BE2C (cell line): ENCODE results near the gene UBE2V1.

ENCODE experiments used
- DNase-seq: peaks from one replicate; pipeline ENCODE4 v3.0.0-alpha.2; 2020
- H3K27me3 ChIP-seq: fragments of 250-450 bp; sonication (Bioruptor Pico); 2 replicates; pipeline ENCODE4 v1.5.1; 2020; ENCODE audit warnings: mild to moderate bottlenecking
- H3K36me3 ChIP-seq: fragments of 250-450 bp; sonication (Bioruptor Pico); 2 replicates; pipeline ENCODE4 v1.5.1; 2020; ENCODE audit warnings: mild to moderate bottlenecking
- H3K4me1 ChIP-seq: fragments of 250-450 bp; sonication (Bioruptor Pico); 2 replicates; pipeline ENCODE4 v1.5.1; 2020
- H3K4me3 ChIP-seq: 2 replicates; pipeline ENCODE4 v1.5.1; 2011; ENCODE audit warnings: low read depth, low read length
- H3K9me3 ChIP-seq: fragments of 250-450 bp; sonication (Bioruptor Pico); 2 replicates; pipeline ENCODE4 v1.5.1; 2020
- TF ChIP-seq, protein P1 (sequence below): IDR thresholded peaks from 2 replicates; pipeline ENCODE4 v1.5.1; 2012; ENCODE audit warnings: mild to moderate bottlenecking, low read depth, low read length

Gene UBE2V1

DNA sequence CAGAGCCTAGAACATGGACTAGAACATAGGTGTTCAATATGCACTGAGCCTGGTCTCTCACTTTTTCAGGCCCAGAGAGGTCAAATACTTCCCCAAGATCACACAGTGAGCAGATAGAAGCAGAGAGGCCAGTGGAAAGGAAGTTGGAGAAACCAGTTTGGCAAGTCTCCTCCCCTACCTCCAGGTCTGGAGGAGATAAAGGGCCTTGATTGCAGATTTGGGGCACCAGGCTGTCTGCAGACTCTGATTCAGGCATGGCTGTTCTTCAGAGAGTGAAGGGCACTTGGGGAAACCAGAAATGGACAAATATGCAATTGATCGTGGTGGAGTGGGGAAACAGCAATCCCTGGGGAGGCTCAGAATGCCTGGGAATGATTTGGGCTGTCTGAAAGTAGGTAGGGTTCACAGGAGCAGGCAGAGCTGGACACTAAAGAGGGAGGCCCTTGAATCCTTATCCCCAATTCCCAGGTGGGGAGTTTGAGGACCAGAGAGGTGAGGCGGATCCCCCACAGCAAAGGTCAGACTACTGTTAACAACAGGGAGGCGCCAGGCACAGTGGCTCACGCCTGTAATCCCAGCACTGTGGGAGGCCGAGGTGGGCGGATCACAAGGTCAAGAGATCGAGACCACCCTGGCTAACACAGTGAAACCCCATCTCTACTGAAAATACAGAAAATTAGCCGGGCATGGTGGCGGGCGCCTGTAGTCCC, 38.2 kb upstream of the UBE2V1 start:
- TF ChIP-seq, protein P1, sequence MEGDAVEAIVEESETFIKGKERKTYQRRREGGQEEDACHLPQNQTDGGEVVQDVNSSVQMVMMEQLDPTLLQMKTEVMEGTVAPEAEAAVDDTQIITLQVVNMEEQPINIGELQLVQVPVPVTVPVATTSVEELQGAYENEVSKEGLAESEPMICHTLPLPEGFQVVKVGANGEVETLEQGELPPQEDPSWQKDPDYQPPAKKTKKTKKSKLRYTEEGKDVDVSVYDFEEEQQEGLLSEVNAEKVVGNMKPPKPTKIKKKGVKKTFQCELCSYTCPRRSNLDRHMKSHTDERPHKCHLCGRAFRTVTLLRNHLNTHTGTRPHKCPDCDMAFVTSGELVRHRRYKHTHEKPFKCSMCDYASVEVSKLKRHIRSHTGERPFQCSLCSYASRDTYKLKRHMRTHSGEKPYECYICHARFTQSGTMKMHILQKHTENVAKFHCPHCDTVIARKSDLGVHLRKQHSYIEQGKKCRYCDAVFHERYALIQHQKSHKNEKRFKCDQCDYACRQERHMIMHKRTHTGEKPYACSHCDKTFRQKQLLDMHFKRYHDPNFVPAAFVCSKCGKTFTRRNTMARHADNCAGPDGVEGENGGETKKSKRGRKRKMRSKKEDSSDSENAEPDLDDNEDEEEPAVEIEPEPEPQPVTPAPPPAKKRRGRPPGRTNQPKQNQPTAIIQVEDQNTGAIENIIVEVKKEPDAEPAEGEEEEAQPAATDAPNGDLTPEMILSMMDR: no peak
- H3K4me3 ChIP-seq: no peak overlapping the region
- H3K9me3 ChIP-seq: no peaks in the 10 kb centered on the region
- H3K4me1 ChIP-seq: peaks cover 5% of the 10 kb centered on the region
- no peaks in the 10 kb centered on the region for H3K27me3 ChIP-seq
- peaks cover 11% of the 10 kb centered on the region for H3K36me3 ChIP-seq
- no peak for DNase-seq

DNA sequence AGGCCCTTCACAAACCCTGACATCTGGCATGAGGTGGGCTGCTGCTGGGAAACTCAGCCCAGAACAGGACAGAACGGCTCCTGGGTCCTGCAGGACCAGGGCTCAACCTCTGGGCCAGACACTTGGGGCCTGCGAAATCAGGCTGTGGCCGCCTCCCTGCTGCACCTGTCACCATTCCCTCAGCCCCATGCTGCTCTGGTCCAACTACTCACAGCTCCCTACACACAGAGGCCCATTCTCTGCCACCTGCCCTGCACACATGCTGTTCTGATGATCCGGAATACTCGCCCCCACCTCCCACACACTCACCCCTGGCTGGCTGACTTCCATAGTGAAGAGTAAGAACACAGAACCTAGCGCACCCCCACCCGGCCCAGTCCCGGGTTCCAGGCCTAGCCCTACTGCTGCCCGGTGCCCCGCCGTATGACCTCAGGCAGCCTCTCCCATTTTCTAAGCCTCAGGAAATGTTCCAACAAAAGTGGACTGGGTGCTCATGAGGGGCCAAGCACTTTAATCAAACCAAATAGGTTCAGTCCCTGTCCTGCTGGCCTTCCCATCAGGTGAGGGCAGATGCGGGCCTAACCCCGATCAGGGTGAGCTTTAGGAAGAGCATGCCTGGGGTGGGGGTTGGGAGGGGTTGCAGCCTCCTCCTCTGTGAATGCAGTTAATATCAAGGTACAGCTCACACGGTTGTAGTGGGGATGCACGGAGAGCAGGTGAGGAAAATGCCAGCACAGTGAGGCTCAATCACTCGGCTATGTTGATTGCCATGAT, 36.7 kb upstream of the UBE2V1 start:
- H3K4me1 ChIP-seq: peaks cover 5% of the 10 kb centered on the region
- peaks cover 11% of the 10 kb centered on the region for H3K36me3 ChIP-seq
- H3K4me3 ChIP-seq: no peak overlapping the region
- no peak for DNase-seq
- no peaks in the 10 kb centered on the region for H3K9me3 ChIP-seq
- no peaks in the 10 kb centered on the region for H3K27me3 ChIP-seq
- TF ChIP-seq, protein P1: no peak

DNA sequence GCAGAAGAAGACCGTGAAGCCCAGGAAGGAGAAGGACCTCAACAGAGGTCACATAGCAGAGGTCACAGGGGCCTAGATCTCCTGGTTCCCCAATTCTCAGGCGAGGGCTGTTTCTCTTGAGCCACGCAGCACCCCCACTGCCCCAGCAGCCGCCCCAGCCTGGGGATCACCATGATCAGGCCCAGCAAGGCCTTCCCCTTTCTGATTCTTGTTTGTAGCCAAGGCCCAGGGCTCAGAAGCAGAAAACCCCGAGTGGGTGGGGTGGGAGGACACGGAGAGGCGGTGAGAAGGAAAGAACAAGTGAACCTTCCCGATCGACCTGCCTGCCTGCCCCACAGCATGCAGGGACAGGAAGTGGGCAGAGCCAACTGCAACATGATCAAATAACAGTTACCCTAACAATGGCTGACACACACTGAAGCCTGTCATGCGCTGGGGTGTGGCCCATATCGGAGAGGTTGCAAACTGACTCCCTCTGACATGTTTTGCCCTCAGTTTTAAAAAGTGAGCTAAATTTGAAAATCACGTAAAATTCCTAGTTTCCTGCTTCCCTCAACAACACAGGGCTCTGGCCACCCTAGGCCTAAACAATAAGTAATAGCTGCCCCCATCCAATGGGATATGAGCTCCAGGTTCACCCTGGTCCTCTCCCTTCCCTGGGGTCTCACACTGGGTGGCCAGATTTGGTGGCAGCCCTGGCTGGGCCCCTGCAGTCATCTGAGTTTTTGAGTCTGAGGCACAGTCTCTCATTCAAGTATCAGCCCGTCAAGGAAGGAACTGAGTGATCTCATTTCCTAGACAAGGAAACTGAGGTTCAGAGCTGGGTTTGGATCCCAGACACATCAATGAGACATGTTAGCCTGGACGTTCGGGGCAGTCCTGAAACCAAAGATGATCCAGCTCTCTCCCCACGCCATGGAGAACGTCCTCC, 34.0 kb upstream of the UBE2V1 start:
- H3K4me3 ChIP-seq: no peak overlapping the region

DNA sequence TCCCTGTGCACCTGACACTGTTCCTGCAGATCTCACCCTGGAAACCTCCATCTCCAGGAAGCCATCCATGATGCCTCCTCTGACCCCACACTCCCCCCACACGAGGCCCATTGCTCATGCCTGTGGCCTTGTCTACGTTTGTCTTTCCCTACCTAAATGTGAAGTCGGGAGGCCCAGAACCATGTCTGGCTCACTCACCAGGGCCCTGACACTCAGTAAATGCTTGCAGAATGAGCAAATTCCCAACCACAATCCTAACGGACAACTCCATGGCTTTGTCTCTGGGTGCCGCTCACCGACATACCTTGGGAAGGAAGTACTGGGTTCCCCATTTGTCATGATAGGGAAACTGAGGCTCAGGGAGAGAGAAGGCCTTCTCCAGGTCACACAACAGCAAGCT, 33.3 kb upstream of the UBE2V1 start:
- H3K4me3 ChIP-seq: no peak overlapping the region

More for the DNA sequence above, 34.0 kb upstream of the UBE2V1 start:
- DNase-seq: no peak
- peaks cover 18% of the 10 kb centered on the region for H3K36me3 ChIP-seq
- no peaks in the 10 kb centered on the region for H3K9me3 ChIP-seq
- TF ChIP-seq, protein P1: no peak
- no peaks in the 10 kb centered on the region for H3K4me1 ChIP-seq
- no peaks in the 10 kb centered on the region for H3K27me3 ChIP-seq

DNA sequence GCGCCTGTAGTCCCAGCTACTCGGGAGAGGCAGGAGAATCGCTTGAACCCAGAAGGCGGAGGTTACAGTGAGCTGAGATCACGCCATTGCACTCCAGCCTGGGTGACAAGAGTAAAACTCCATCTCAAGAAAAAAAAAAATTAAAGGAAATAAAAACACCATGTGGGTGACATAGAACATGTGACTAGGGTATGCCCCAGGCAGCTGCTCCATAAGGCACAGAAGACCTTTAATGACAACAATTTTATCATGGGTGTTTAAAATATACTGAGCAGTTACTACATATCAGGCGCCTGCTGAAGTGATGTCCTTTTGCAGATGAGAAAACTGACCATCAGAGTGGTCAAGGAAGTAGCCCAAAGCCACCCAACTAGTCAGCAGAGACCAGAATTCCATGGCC, 32.6 kb upstream of the UBE2V1 start:
- Histone ChIP-seq H3K27me3 (no peaks in the 10 kb centered on the region), H3K4me3 (no peak overlapping the region), H3K9me3 (no peaks in the 10 kb centered on the region), H3K36me3 (peaks cover 29% of the 10 kb centered on the region), H3K4me1 (no peaks in the 10 kb centered on the region)
- TF ChIP-seq, protein P1: no peak
- DNase-seq: no peak

More for the DNA sequence above, 33.3 kb upstream of the UBE2V1 start:
- no peak for DNase-seq
- Histone ChIP-seq H3K36me3 (peaks cover 23% of the 10 kb centered on the region), H3K9me3 (no peaks in the 10 kb centered on the region), H3K4me1 (no peaks in the 10 kb centered on the region), H3K27me3 (no peaks in the 10 kb centered on the region)
- TF ChIP-seq, protein P1: no peak
